ENCODE results near the gene EEF1E1.
"Not testable (repeated sequence)": the region's sequence is repeated elsewhere in the genome, so short reads cannot be mapped to it uniquely, and the experiment has no call there.

EEF1E1 gene

DNA sequence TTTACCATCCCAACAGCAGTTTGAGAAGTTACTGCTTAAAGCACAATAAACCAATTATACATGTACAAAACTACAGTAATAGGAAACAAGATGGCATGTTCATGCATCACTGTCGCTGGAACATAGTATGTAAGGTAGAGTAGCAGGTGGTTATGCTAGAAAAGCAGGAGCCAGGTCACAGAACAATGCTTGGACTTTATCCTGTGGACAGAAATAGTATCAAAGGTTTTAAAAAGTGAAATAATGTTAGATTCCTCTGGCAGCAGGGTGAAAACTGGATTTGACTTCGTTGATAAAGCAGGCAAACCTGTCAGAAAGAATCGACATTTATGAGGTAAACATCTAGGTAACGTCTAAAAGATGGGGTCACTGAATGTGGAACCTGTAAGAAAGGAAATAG is 40.6 kb downstream of the EEF1E1 start:
- DNase-seq, result no peak

DNA sequence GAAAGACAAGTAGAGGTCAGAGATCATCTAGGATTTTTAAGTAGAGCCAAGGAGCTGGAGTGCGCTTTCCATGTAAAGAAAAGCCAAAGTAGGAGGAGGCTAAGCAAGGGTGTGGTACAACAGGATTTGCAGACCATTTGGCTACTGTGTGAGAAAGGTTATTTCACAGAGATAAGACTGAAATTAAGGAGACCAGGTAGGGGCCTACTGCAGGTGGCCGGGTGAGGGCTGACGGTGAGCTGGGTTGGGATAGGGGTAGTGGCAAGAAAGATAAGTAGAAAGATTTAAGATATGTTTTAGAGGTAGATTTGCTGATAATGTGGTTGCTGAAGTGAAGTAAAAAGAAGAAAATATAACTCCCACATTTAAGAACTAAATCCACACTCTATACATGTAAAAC is 42.0 kb downstream of the EEF1E1 start:
- DNase-seq, result no peak

DNA sequence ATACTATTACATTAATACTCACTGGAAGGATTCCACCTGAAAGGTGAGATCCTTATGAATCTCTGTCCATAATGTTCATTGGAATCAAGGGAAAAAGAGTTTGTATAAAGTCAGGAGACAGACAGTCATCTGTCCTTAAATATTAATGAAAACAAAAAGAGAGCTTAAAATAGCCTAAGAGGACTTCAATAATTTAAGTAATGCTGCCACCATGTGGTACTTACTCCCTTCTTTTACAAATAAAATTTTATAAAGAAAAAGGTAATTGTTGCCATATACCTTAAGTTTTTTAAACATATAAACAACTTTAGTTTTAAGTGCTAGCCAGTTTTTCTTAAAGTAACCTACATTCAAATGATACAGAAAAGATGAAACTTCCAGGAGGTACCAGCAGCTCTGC is 43.2 kb downstream of the EEF1E1 start:
- DNase-seq, result no peak

DNA sequence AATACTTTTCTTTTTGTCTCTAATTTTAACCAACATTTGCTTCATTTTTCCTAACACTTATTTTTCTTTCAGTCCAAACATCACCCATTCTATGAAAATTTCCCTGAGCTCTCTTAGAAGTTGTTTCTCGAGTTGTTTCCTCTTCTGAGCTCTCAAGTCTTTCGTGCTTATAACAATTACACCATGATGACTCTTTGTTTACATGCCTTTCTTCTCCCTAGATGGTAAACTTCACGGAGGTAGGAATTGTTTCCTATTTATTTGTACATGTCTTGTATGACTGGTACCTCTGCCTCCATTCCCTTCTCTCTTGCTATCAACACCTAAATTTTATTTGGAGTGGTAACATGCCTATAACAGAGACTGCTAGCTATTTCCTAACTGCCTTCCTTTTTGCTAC is 44.6 kb downstream of the EEF1E1 start:
- no peak for DNase-seq

DNA sequence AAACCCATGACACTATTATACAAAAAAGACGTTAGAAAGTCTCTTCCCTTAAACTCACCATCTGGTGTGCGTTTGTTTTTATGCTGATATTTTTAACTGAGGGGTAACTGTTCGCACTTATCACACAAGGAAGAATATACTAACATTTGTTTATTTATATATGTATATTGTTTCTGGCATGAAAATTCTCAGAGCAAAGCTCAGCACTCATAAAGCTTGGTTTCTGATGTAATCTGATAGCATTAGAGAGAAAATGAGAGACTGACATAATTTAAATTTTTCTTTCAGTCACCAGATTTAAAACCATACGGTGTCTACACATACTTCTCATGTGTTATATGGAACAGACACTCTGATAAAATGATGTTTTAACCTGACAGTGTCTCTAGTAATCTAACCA is 45.1 kb downstream of the EEF1E1 start:
- DNase-seq, result no peak

DNA sequence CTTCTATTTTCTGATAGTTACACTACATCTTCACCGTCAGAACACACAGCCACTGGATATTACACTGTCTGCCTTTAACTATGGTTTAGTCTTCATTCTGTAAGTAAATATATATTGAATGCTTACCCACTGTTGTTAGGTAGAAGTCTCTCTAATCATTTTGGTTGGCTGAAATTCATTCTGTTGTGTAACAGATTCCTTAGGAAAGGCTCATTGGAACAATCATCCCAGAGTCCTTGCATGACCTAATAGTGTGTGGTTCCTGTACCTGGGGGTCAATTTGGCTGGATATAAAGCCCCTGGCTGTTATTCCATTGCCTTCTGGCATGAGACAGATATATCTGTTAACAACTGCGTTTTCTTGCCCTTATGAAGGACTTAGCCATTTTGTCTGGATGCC is 48.1 kb downstream of the EEF1E1 start:
- DNase-seq, result no peak

DNA sequence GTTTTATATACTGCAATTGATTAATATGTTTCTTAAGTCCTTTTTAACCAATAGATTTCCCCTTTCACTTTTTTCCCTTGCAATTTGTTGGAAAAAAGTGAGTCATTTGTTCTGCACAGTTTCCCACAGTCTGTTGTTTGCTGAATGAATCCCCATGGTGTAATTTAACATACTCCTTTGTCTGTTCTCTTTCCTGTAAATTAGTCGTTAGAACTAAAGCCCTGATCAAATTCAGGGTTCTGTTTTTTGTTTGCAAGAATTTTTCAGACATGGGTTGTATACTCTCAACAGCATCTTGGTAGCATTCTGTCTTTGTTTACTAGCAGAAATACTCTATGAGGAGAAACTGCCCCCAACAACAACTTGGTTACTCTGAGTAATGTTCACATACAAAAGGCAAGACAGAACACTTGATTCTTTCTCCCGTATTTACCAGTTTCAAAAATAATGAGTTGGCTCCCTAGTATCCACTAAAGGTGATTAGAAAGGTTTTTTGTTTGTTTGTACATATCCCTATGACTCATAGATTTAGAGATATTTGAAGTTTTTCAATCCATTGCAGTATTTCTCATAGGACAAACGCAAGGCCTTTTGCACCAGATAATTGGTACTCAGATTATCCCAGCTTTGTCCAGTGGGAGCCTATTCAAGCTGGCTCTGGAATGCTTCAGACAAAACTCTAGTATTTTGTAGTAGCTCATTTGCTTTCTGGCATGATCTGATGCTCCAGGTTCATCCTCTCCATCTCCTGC is 54.6 kb downstream of the EEF1E1 start:
- no peak for DNase-seq

DNA sequence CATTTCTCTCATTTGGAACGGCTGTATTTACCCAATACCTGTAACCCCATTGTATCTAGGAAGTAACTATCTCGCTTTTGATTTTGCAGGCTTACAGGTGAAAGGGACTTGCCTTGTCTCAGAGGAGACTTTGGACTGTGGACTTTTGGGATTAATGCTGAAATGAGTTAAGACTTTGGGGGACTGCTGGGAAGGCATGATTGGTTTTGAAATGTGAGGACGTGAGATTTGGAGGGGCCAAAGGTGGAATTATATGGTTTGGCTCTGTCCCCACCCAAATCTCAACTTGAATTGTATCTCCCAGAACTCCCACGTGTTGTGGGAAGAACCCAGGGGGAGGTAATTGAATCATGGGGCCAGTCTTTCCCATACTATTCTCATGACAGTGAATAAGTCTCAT is 56.6 kb downstream of the EEF1E1 start:
- DNase-seq, result not testable (repeated sequence)

DNA sequence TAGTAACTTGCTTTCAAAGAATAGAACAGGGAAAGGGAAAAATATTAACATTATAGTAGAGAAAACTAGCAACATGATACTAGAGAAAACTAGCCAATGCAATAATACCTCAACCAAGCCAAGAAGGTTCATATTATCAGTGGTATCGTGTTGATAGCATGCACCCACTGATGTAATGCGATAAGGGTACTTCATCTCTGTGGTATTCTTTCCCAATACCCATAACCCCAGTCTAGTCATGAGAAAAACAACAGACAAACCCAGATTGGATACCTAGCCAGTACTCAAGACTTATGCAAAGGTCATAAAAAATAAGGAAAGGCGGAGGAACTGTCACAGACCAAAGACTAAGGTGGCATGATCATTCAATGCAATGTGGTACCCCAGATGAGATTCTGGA is 59.1 kb downstream of the EEF1E1 start:
- DNase-seq, result no peak

DNA sequence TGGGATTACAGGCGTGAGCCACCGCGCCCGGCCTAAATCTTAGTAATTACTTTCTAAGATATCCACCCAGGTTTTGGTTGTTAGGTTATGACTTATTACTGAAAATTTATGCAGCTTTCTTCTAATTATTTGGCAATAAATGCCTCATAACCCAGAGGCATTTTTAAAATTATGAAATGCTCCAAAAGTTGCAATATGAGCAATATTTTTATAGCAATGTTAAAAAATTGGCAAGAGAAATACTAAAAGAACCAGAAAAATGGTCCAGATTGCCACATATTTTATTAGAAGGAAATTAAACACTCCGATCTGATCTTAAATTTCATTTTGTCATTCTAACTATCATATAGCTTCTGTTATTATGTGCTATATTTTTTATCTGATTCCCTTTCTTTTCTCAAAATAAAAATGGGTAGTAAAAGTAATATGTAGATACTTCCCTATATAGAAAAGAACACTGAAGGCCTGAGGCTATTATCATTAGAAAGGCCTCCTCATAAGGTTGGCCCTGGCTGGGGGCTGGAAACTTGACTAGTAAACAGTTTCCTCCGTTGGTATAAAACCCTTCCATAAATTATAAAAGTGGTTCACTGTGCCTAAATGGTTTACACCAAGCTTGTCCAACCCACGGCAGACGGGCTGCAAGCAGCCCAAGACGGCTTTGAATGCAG is 60.3 kb downstream of the EEF1E1 start:
- no peak for DNase-seq

DNA sequence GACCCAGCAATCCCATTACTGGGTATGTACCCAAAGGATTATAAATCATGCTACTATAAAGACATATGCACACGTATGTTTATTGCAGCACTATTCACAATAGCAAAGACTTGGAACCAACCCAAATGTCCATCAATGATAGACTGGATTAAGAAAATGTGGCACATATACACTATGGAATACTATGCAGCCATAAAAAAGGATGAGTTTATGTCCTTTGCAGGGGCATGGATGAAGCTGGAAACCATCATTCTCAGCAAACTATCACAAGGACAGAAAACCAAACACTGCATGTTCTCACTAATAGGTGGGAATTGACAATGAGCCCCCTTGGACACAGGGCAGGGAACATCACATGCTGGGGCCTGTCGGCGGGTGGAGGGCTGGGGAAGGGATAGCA is 68.2 kb downstream of the EEF1E1 start:
- DNase-seq, result not testable (repeated sequence)

DNA sequence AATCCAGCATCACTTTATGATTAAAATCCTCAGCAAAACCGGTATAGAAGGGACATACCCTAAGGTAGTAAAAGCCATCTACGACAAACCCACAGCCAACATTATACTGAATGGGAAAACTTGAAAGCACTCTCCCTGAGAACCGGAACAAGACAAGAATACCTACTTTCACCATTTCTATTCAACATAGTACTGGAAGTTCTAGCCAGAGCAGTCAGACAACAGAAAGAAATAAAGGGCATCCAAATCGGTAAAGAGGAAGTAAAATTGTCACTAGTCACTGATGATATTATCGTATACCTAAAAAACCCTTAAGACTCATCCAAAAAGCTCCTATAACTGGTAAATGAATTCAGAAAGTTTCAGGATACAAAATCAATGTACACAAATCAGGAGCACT is 71.4 kb downstream of the EEF1E1 start:
- DNase-seq, result no peak

Data from activated gamma-delta T cell (primary cell).